Aorta (tissue), 5 donors: ENCODE measurements around the gene CST7. TPM values are rescaled to one million over a fixed set of nuclear protein-coding genes. Genes with fewer than 3 reads are reported as not detected.
A peak's percentile ranks its signal among the peaks of the same experiment; 100 is the strongest.

ENCODE experiments used
- ATAC-seq: fragments of 200-7000 bp; cut with Tn5 transposase; one replicate; pipeline ENCODE4 v1.9.1; 2022; ENCODE audit warnings: moderate library complexity; ENCODE audit not compliant: low FRiP score
- DNase-seq, 2 donors: peaks; one replicate each; pipeline ENCODE4 v3.0.0-alpha.2; 2020
- H3K27ac ChIP-seq, 2 donors: one replicate each; pipeline ENCODE4 v1.5.1; 2013; ENCODE audit warnings: low read length in 2 of 2, mild to moderate bottlenecking in 2 of 2, moderate library complexity in 2 of 2, control low read depth in 1 of 2, inconsistent platforms in 1 of 2, low read depth in 1 of 2
- H3K27me3 ChIP-seq, 2 donors: one replicate each; pipeline ENCODE4 v1.6.1; 2013; ENCODE audit warnings: control low read depth in 1 of 2, low read length in 1 of 2, mild to moderate bottlenecking in 1 of 2, moderate library complexity in 1 of 2; ENCODE audit not compliant: insufficient read depth in 2 of 2, control insufficient read depth in 1 of 2
- H3K36me3 ChIP-seq, 2 donors: one replicate each; pipeline ENCODE4 v1.6.1; 2013; ENCODE audit warnings: control low read depth in 1 of 2, low read length in 1 of 2, mild to moderate bottlenecking in 1 of 2; ENCODE audit not compliant: insufficient read depth in 2 of 2, control insufficient read depth in 1 of 2
- H3K4me1 ChIP-seq, 2 donors: one replicate each; pipeline ENCODE4 v1.6.1; 2013; ENCODE audit warnings: low read length in 2 of 2, control low read depth in 1 of 2, mild to moderate bottlenecking in 1 of 2, moderate library complexity in 1 of 2; ENCODE audit not compliant: insufficient read depth in 2 of 2, control insufficient read depth in 1 of 2
- H3K4me3 ChIP-seq, 2 donors: one replicate each; pipeline ENCODE4 v1.5.1; 2013; ENCODE audit warnings: low read length in 2 of 2, control low read depth in 1 of 2, mild to moderate bottlenecking in 1 of 2
- H3K9me3 ChIP-seq: one replicate; pipeline ENCODE4 v1.6.1; 2013; ENCODE audit warnings: mild to moderate bottlenecking, low read length; ENCODE audit not compliant: control insufficient read depth
- WGBS, 2 donors: extraction: QIAGEN DNeasy Blood & Tissue Kit; methylation state at CpG; one replicate each; pipeline ENCODE4 v1.1.7; 2013; 5-methylcytosine and 5-hydroxymethylcytosine counted together
- intact Hi-C, 2 donors: fragments of 100-400 bp; cut with DNase I; formaldehyde crosslinking; loops; one replicate each; pipeline versions ENCODE4 v1.14.2 to v1.15.0; 2022
- polyA plus RNA-seq, 2 donors: library from polyadenylated mRNA; stranded (reverse); fragments of 200-250 nt; gene quantifications; one replicate each; pipeline ENCODE4 v1.2.3, GENCODE V29; 2013
- total RNA-seq, 2 donors: library from RNA; stranded (reverse); fragmentation: NEBNext Ultra II Directional; extraction: Animal tissue kit (Norgen Biotek cat#: 25700); gene quantifications; one replicate each; pipeline ENCODE4 v1.2.1, GENCODE V29; 2021
- donor health status: healthy with polysubstance abuse.
- donor health status: Bipolar disorder and iron deficiency.
- donor health status: DM: no; HTN: no; CAD: no.
- donor health status: DM: no; HTN: no; CAD: no.
- donor health status: DM: yes; HTN: yes; CAD: no.

The CST7 gene
- total and polyA plus RNA-seq, 4 donors = 1.0 to 4.6 (median 3.5) TPM

- H3K4me3 ChIP-seq = no peak overlapping the region
- no peaks in the 10 kb centered on the region for H3K27me3 ChIP-seq
- H3K27ac ChIP-seq = no peak overlapping the region
- ATAC-seq (no peak), DNase-seq (no peak)
- no peaks in the 10 kb centered on the region for H3K36me3 ChIP-seq
- intact Hi-C loops = no loop called here
- no peaks in the 10 kb centered on the region for H3K9me3 ChIP-seq
- H3K4me1 ChIP-seq = no peaks in the 10 kb centered on the region
- WGBS, 2 donors = 91 to 92% methylated on average over 9 of the region's 9 CpGs
Observed at GRCh38 chr20:24913076-24913628, 35.9 kb upstream of the CST7 start.

- ATAC-seq (no peak), DNase-seq (no peak)
- WGBS, 2 donors = 74 to 75% methylated on average over 14 of the region's 14 CpGs
- intact Hi-C loops = loop anchor here (5.0 kb wide), 3 partner anchors 612 to 977 kb away; no protein-coding TSS in a partner anchor
- Histone ChIP-seq H3K4me3 (no peak overlapping the region), H3K4me1 (no peaks in the 10 kb centered on the region), H3K27ac (no peak overlapping the region), H3K27me3 (no peaks in the 10 kb centered on the region), H3K9me3 (no peaks in the 10 kb centered on the region), H3K36me3 (no peaks in the 10 kb centered on the region)
Observed at GRCh38 chr20:24914388-24915241, 34.5 kb upstream of the CST7 start.

- Histone ChIP-seq H3K4me1 (no peaks in the 10 kb centered on the region), H3K9me3 (no peaks in the 10 kb centered on the region), H3K27ac (no peak overlapping the region), H3K27me3 (no peaks in the 10 kb centered on the region), H3K36me3 (no peaks in the 10 kb centered on the region), H3K4me3 (no peak overlapping the region)
- 92 to 95% methylated on average over 9 of the region's 9 CpGs for WGBS, 2 donors
- DNase-seq (no peak), ATAC-seq (no peak)
- intact Hi-C loops = loop anchor here (5.0 kb wide), 3 partner anchors 613 to 978 kb away; no protein-coding TSS in a partner anchor
Observed at GRCh38 chr20:24915440-24915839, 33.6 kb upstream of the CST7 start.

- Histone ChIP-seq H3K4me3 (no peak overlapping the region), H3K36me3 (no peaks in the 10 kb centered on the region), H3K27ac (no peak overlapping the region), H3K9me3 (no peaks in the 10 kb centered on the region), H3K4me1 (no peaks in the 10 kb centered on the region), H3K27me3 (no peaks in the 10 kb centered on the region)
- ATAC-seq = no peak
- DNase-seq = no peak
- intact Hi-C loops = loop anchor here (5.0 kb wide), 3 partner anchors 614 to 979 kb away; no protein-coding TSS in a partner anchor
- 94 to 95% methylated on average over 7 of the region's 7 CpGs for WGBS, 2 donors
Observed at GRCh38 chr20:24915892-24916291, 33.2 kb upstream of the CST7 start.

GRCh38 chr20:24916412-24916811, 32.7 kb upstream of the CST7 start:
- H3K36me3 ChIP-seq = no peaks in the 10 kb centered on the region
- 93 to 96% methylated on average over 1 of the region's 1 CpG for WGBS, 2 donors
- intact Hi-C loops = loop anchor here (5.0 kb wide), 3 partner anchors 614 to 979 kb away; no protein-coding TSS in a partner anchor
- ATAC-seq (no peak), DNase-seq (no peak)
- no peak overlapping the region for H3K4me3 ChIP-seq
- H3K4me1 ChIP-seq = no peaks in the 10 kb centered on the region
- no peaks in the 10 kb centered on the region for H3K27me3 ChIP-seq
- no peak overlapping the region for H3K27ac ChIP-seq
- no peaks in the 10 kb centered on the region for H3K9me3 ChIP-seq

- no peaks in the 10 kb centered on the region for H3K4me1 ChIP-seq
- no peak overlapping the region for H3K27ac ChIP-seq
- intact Hi-C loops = loop anchor here (5.0 kb wide), 3 partner anchors 615 to 980 kb away; no protein-coding TSS in a partner anchor
- no peak for DNase-seq
- H3K9me3 ChIP-seq = no peaks in the 10 kb centered on the region
- no peak for ATAC-seq
- no peaks in the 10 kb centered on the region for H3K27me3 ChIP-seq
- 92 to 94% methylated on average over 7 of the region's 7 CpGs for WGBS, 2 donors
- H3K4me3 ChIP-seq = no peak overlapping the region
- H3K36me3 ChIP-seq = no peaks in the 10 kb centered on the region
Observed at GRCh38 chr20:24917056-24917455, 32.0 kb upstream of the CST7 start.

GRCh38 chr20:24917797-24918578, 31.1 kb upstream of the CST7 start:
- DNase-seq = peak; percentile 79 to 90
- H3K27ac ChIP-seq = no peak overlapping the region
- intact Hi-C loops = loop anchor here (2.0 to 5.0 kb wide), 4 partner anchors 616 to 981 kb away; no protein-coding TSS in a partner anchor
- 25 to 29% methylated on average over 30 to 34 of the region's 34 CpGs for WGBS, 2 donors
- peak; percentile 94 for ATAC-seq
- H3K9me3 ChIP-seq = no peaks in the 10 kb centered on the region
- H3K4me3 ChIP-seq = no peak overlapping the region
- H3K27me3 ChIP-seq = no peaks in the 10 kb centered on the region
- H3K4me1 ChIP-seq = no peaks in the 10 kb centered on the region
- H3K36me3 ChIP-seq = no peaks in the 10 kb centered on the region
